ENCODE results near the gene ADAMTS12. TPM values are rescaled to one million over a fixed set of nuclear protein-coding genes. Genes with fewer than 3 reads are reported as not detected.
"Not testable (repeated sequence)": the region's sequence is repeated elsewhere in the genome, so short reads cannot be mapped to it uniquely, and the experiment has no call there.

Gene ADAMTS12
- total RNA-seq, 2 experiments from 2014 or later, result not detected

GRCh38 chr5:33515366-33515765 lies 376.4 kb downstream of the ADAMTS12 start:
- DNase-seq; H3K4me1 Mint-ChIP-seq (ENCODE audit: low read depth); H3K4me3 Mint-ChIP-seq; POLR2A ChIA-PET; H3K36me3 Mint-ChIP-seq (ENCODE audit: low read depth); H3K27me3 Mint-ChIP-seq (ENCODE audit: low read depth); H3K27ac Mint-ChIP-seq; CTCF ChIA-PET; ATAC-seq; H3K9me3 Mint-ChIP-seq (ENCODE audit: insufficient read depth): not testable (repeated sequence)

- Mint-ChIP-seq H3K9me3 (ENCODE audit: insufficient read depth) (no peaks in the 10 kb centered on the region), H3K36me3 (ENCODE audit: low read depth) (no peaks in the 10 kb centered on the region), H3K4me3 (no peak overlapping the region), H3K27ac (no peak overlapping the region), H3K4me1 (ENCODE audit: low read depth) (no peaks in the 10 kb centered on the region), H3K27me3 (ENCODE audit: low read depth) (no peaks in the 10 kb centered on the region)
- CTCF ChIA-PET, result no interaction called here
- POLR2A ChIA-PET, result no interaction called here
- DNase-seq (no peak), ATAC-seq (no peak)
Measured at GRCh38 chr5:33513462-33514185, 378.2 kb downstream of the ADAMTS12 start.

DNA sequence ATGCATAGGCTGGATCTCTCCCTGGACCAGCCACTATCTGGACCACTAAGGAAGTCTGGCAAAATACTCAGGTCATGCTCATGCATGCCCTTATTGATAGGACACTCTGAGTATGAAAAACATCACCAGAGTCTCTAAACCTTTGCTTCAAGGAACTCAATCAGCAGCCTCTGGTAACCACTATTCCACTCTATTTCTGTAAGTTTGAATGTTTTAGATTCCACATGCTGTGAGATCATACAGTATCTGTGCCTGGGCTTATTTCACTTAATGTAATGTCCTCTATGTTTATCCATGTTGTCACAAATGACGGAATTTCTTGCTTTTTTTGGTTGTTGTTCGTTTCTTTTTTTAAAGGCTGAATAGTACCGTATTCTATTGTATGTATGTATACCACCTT lies 382.8 kb downstream of the ADAMTS12 start:
- DNase-seq, result no peak
- H3K9me3 Mint-ChIP-seq (ENCODE audit: insufficient read depth), result no peaks in the 10 kb centered on the region
- no peak for ATAC-seq
- POLR2A ChIA-PET, result no interaction called here
- CTCF ChIA-PET, result no interaction called here
- H3K27ac Mint-ChIP-seq, result no peak overlapping the region
- H3K4me1 Mint-ChIP-seq (ENCODE audit: low read depth), result no peaks in the 10 kb centered on the region
- no peak overlapping the region for H3K4me3 Mint-ChIP-seq
- no peaks in the 10 kb centered on the region for H3K36me3 Mint-ChIP-seq (ENCODE audit: low read depth)
- no peaks in the 10 kb centered on the region for H3K27me3 Mint-ChIP-seq (ENCODE audit: low read depth)

GRCh38 chr5:33507426-33507825 lies 384.4 kb downstream of the ADAMTS12 start:
- DNase-seq, result no peak
- Mint-ChIP-seq H3K4me3 (no peak overlapping the region), H3K9me3 (ENCODE audit: insufficient read depth) (no peaks in the 10 kb centered on the region), H3K36me3 (ENCODE audit: low read depth) (no peaks in the 10 kb centered on the region), H3K27me3 (ENCODE audit: low read depth) (no peaks in the 10 kb centered on the region), H3K4me1 (ENCODE audit: low read depth) (no peaks in the 10 kb centered on the region), H3K27ac (no peak overlapping the region)
- ATAC-seq, result no peak
- ChIA-PET POLR2A (no interaction called here), CTCF (no interaction called here)

- no peak overlapping the region for H3K27ac Mint-ChIP-seq
- H3K9me3 Mint-ChIP-seq (ENCODE audit: insufficient read depth), result no peaks in the 10 kb centered on the region
- H3K4me1 Mint-ChIP-seq (ENCODE audit: low read depth), result no peaks in the 10 kb centered on the region
- DNase-seq, result no peak
- ChIA-PET CTCF (no interaction called here), POLR2A (no interaction called here)
- no peak for ATAC-seq
- H3K36me3 Mint-ChIP-seq (ENCODE audit: low read depth), result no peaks in the 10 kb centered on the region
- H3K27me3 Mint-ChIP-seq (ENCODE audit: low read depth), result no peaks in the 10 kb centered on the region
- H3K4me3 Mint-ChIP-seq, result no peak overlapping the region
Measured at GRCh38 chr5:33504570-33504969, 387.2 kb downstream of the ADAMTS12 start.

DNA sequence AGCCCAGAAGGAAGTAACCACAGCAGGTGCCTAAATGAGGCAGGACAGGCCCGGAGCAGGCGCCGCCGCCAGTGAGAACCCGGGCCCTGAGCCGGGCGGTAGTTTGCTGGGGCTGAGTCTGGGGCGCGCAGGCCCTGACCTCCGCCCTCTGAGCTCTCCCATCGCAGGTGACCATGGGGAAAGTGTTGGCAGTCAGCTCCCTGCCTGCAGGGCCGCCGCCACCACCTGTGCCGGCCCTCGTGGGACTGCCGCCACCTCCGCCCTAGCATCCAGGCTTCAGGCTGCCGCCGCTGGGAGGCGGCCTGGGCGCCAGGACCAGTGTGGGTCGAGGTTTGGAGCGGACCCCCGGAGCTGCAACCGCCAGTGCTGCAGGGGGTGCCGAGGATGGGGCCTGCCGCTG lies 389.9 kb downstream of the ADAMTS12 start:
- ChIA-PET CTCF (no interaction called here), POLR2A (no interaction called here)

DNA sequence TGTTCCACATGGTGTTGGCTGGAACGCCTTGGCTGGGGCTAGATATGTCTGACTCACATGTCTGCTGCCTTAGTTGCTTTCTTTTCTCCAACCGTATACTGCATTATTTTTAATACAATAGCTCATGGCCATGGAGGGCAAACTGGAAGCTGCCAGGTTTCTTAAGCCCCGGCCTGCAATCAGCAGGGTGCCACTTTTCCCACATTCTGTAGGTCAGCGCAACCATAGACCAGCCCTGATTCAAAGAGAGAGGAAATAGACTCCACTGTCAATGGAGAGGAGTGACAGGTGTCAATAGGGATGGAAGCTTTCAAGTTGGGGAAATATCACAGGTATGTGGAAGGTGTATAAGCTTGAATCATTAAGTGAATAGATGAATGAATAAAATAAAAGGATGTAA lies 390.5 kb downstream of the ADAMTS12 start:
- Mint-ChIP-seq H3K27ac (no peak overlapping the region), H3K36me3 (ENCODE audit: low read depth) (no peaks in the 10 kb centered on the region), H3K27me3 (ENCODE audit: low read depth) (no peaks in the 10 kb centered on the region), H3K4me1 (ENCODE audit: low read depth) (no peaks in the 10 kb centered on the region), H3K4me3 (no peak overlapping the region), H3K9me3 (ENCODE audit: insufficient read depth) (no peaks in the 10 kb centered on the region)
- ChIA-PET POLR2A (no interaction called here), CTCF (no interaction called here)
- ATAC-seq (no peak), DNase-seq (no peak)

More for the DNA sequence above, 389.9 kb downstream of the ADAMTS12 start:
- ATAC-seq (no peak), DNase-seq (no peak)
- Mint-ChIP-seq H3K9me3 (ENCODE audit: insufficient read depth) (no peaks in the 10 kb centered on the region), H3K27ac (no peak overlapping the region), H3K27me3 (ENCODE audit: low read depth) (no peaks in the 10 kb centered on the region), H3K36me3 (ENCODE audit: low read depth) (no peaks in the 10 kb centered on the region), H3K4me3 (no peak overlapping the region), H3K4me1 (ENCODE audit: low read depth) (no peaks in the 10 kb centered on the region)

GRCh38 chr5:33494466-33494865 lies 397.3 kb downstream of the ADAMTS12 start:
- Mint-ChIP-seq H3K27ac (no peak overlapping the region), H3K4me3 (no peak overlapping the region), H3K9me3 (ENCODE audit: insufficient read depth) (no peaks in the 10 kb centered on the region), H3K27me3 (ENCODE audit: low read depth) (no peaks in the 10 kb centered on the region), H3K36me3 (ENCODE audit: low read depth) (no peaks in the 10 kb centered on the region), H3K4me1 (ENCODE audit: low read depth) (no peaks in the 10 kb centered on the region)
- ChIA-PET CTCF (no interaction called here), POLR2A (no interaction called here)
- ATAC-seq, result no peak
- DNase-seq, result no peak

- Mint-ChIP-seq H3K36me3 (ENCODE audit: low read depth) (no peaks in the 10 kb centered on the region), H3K4me1 (ENCODE audit: low read depth) (no peaks in the 10 kb centered on the region), H3K27ac (no peak overlapping the region), H3K27me3 (ENCODE audit: low read depth) (no peaks in the 10 kb centered on the region), H3K9me3 (ENCODE audit: insufficient read depth) (no peaks in the 10 kb centered on the region), H3K4me3 (no peak overlapping the region)
- POLR2A ChIA-PET, result no interaction called here
- no peak for ATAC-seq
- DNase-seq, result no peak
- CTCF ChIA-PET, result no interaction called here
Measured at GRCh38 chr5:33491941-33492340, 399.8 kb downstream of the ADAMTS12 start.

DNA sequence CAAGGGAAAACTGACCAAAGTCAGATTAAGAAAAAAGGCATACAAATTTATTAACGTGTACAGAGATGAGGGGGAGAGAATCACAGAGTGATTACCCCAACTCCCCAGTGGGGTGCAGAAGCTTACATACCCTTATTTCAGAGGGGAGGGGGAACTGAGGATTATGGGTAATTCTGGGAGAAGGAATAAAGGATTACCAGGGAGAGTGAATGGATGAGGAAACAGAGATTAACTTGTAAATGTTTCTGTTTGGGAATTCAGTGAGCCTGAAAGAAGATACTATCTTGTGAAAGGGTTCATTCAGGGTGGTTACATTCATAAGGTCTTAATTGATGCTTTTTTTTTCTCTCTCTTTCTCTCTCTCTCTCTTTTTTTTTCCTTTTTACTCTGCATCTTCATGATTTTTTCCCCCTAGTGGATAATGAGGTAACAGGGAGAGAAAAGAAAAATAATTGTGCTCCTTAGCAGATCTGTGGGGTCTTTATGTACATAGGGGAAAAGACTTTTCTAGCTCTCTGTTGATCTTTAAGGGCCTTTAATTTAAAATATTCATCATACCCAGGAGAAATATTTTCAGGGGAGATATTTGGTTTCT lies 401.6 kb downstream of the ADAMTS12 start:
- Mint-ChIP-seq H3K36me3 (ENCODE audit: low read depth) (no peaks in the 10 kb centered on the region), H3K27ac (no peak overlapping the region), H3K4me1 (ENCODE audit: low read depth) (no peaks in the 10 kb centered on the region), H3K4me3 (no peak overlapping the region), H3K27me3 (ENCODE audit: low read depth) (no peaks in the 10 kb centered on the region), H3K9me3 (ENCODE audit: insufficient read depth) (no peaks in the 10 kb centered on the region)
- ChIA-PET CTCF (no interaction called here), POLR2A (no interaction called here)
- ATAC-seq, result no peak
- no peak for DNase-seq

DNA sequence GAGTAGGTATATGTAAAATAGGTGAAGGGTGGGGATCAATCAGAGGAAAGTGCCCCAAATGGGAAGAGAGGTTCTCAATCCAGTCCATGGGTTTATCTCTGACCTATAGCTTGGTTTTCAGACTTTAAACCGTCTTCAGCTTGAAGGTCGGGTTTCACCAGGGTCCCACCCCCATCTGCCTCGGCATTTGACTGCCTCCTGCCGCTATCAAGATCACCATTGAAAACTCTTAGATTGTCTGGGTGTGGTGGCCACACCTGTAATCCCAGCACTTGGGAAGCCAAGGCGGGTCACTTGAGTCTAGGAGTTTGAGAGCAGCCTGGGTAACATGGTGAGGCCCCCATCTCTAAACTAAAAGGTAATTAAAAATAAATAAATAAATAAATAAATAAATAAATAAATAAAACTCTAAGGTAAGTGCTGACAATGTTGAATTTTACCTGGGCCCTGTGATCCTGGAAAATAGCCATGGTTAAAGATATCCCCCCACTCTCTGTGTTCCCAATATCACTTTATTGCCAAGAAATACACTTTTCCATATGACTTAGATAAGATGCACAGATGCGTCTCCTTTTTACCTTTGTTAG lies 402.2 kb downstream of the ADAMTS12 start:
- ChIA-PET CTCF (no interaction called here), POLR2A (no interaction called here)
- Mint-ChIP-seq H3K4me3 (no peak overlapping the region), H3K27ac (no peak overlapping the region), H3K36me3 (ENCODE audit: low read depth) (no peaks in the 10 kb centered on the region), H3K4me1 (ENCODE audit: low read depth) (no peaks in the 10 kb centered on the region), H3K27me3 (ENCODE audit: low read depth) (no peaks in the 10 kb centered on the region), H3K9me3 (ENCODE audit: insufficient read depth) (no peaks in the 10 kb centered on the region)
- ATAC-seq (no peak), DNase-seq (no peak)

DNA sequence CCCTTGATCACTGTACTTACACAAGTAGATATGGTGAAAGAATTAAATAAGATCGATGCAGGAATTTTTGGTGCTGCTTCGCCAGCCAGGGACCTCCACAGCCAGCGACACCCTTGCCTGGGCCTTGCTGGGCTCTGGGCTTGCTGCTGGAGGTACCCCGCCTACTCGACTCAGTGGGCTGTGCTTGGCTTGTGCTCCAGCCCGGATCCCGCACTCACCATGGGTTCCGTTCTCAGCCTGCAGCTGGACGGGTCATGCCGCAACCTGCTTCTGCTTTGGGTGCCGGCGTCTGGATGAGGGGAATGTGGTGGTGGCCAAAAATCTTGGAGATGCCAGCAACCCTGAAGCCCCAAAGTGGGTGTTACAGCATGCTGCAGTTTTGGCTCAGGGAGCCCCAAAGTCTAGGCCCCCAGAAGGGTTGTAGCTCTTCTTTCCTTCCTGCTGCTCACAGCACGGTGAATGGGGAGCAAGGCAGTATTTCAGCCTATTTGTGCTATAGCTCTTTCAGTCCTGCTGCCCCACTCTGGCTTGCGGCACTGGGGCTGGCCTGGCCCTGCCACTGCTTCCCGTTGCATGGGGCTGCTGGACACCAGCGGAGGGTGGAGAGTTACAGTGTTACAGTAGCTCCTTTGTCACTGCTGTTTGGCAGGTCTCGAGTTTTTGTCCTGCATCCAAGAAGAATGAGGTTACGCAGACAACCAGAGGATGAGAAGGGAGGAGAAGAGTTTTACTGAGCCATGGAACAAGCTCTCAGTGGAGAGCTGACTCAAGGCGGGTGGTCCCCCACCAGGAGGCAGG lies 403.0 kb downstream of the ADAMTS12 start:
- Mint-ChIP-seq H3K36me3 (ENCODE audit: low read depth) (no peaks in the 10 kb centered on the region), H3K4me3 (no peak overlapping the region), H3K27me3 (ENCODE audit: low read depth) (no peaks in the 10 kb centered on the region), H3K9me3 (ENCODE audit: insufficient read depth) (no peaks in the 10 kb centered on the region), H3K4me1 (ENCODE audit: low read depth) (no peaks in the 10 kb centered on the region), H3K27ac (no peak overlapping the region)
- ATAC-seq (no peak), DNase-seq (no peak)
- CTCF ChIA-PET, result no interaction called here
- POLR2A ChIA-PET, result no interaction called here
